GM18517 (cell line): Measurements from ENCODE around the gene TMEM244.
"Not testable (repeated sequence)": the region's sequence is repeated elsewhere in the genome, so short reads cannot be mapped to it uniquely, and the experiment has no call there.

Source experiments
- ATAC-seq: cut with Tn5 transposase; IDR thresholded peaks from one replicate; pipeline ENCODE4 v1.9.1; 2021; ENCODE audit warnings: mild to moderate bottlenecking, moderate library complexity; ENCODE audit not compliant: unreplicated experiment

TMEM244 gene

DNA sequence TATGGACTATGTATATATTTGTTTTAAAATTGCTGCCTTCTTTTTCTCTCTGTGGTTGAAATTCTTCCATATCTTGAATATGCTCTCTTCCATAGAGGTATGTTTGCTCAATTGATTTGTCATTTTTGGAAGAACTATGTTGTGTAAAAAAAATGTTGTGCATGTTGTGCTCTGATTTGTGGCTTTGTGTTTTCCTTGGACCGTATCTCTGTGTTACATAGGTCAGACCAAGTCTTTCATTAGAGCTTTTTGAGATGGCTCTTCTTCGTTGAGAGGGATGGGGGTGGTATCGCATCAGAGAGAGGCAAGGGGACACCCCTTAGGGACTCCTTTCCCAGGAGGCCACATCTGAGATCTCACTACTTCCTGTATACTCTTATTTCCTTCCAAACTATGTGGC, 43.8 kb downstream of the TMEM244 start:
- no peak for ATAC-seq

DNA sequence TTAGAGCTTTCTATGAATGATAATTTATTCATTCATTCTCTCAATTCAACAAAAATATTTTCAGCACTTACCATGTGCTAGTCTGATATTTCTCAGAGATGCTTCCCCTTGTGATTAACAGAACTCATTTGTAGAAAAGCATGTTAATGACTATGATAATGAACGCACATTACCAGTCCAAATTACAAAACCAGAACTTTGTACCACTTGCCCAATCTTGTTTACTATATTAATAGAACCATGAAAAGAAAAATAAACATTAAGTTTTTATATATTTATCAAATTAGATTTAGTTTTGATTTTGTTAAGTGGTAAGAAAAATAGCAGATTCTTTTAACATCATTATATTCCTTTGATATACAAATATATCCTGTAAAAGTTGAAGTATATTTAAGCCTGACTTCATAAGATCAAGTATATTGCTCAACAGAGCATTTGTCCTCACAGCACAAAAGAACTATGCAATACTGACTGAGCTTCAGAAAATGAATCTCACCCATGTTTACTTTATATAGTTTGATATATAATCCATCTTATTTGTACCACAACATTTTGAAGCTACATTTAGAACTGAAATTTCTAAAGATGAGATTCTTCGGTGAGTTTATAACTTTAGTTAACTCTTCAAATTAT, 48.9 kb downstream of the TMEM244 start:
- ATAC-seq = no peak

DNA sequence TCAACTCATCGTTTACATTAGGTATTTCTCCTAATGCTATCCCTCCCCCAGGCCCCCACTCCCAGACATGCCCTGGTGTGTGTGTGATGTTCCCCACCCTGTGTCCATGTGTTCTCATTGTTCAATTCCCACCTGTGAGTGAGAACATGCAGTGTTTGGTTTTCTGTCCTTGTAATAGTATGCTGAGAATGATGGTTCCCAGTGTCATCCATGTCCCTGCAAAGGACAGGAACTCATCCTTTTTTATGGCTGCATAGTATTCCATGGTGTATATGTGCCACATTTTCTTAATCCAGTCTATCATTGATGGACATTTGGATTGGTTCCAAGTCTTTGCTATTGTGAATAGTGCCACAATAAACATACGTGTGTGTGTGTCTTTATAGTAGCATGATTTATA, 54.0 kb downstream of the TMEM244 start:
- ATAC-seq = not testable (repeated sequence)

DNA sequence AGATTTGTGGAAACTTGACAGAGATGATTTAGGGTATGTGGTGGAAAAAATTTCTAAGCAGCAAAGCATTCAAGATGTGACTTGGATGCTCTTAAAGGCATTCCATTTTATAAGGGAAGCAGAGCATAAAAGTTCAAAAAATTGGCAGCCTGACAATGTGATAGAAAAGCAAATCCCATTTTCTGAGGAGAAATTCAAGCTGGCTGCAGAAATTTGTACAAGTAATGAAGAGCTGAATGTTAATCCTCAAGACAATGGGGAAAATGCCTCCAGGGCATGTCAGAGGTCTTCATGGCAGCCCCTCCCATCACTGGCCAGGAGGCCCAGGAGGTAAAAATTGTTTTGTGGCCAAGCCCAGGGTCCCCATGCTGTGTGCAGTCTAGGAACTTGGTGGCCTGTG, 58.2 kb downstream of the TMEM244 start:
- not testable (repeated sequence) for ATAC-seq

DNA sequence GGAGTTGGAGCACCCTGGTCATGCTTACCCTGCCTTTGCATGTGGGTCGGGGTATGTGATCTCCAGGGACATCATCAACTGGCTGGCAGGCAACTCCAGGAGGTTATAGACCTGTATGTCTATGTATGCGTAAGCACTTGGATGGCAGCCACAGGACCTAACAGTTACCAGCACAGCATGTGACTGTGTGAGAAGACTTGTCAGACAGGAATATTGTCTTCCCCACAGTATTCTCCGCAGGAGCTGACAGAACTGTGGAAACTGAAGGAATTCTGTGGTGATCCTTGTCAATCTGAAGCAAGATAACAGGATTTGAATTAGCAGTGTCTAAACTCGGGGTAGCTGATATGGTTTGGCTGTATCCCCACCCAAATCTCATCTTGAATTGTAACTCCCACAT, 59.2 kb downstream of the TMEM244 start:
- no peak for ATAC-seq

DNA sequence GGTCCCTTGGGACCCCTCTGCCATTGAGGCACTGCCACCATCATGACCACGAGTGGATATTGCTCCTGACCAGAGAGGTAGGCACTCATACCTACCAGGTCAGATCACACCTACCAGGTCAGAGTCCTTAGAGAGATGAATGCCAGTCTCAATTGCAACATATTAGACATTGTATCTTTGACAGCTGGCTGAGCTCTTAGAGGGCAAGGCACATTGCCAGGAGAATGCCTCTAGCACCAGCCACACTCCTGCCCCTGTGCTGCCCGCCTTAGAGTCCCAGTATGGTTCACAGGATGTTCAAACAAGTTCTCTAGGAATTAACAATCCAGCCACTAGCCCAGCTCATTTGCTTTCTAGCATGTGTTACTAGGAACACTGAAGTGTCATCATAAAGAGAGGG, 65.9 kb downstream of the TMEM244 start:
- ATAC-seq = no peak

DNA sequence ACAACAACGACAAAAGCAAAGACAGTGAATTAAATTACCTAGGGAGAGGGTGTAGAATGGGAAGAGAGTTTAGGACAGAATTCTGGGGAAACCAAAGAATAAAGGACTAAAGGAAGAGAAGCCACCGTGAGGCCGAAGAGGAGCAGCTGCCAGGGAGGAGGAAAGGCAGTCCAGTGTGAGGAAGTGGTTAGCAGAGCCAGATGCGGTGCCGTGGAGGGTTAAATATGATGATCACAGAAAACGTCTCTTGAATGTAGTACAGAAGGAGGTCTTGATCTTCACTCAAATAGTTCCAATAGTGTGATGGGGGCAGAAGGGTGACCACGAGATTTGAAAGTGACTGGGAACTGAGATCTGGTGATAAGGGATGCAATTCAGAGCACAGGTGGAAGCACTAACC, 67.7 kb downstream of the TMEM244 start:
- ATAC-seq = no peak

DNA sequence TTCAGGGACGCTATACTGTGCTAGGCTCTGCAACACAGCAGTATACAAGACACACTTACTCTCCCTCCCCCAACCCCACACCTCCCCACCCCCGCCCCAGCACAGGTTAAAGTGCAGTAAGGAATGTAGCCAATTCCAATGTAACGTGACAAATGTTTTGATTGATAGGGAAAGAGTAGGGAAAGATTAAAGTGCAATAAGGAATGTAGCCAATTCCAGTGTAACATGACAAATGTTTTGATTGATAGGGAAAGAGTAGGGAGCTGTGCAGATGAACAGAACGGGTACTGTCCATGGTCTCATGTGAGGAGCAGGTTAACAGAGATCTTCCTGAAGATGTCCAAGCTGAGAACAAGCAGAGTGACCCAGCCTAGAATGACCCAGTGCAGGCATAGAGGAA, 69.1 kb downstream of the TMEM244 start:
- ATAC-seq = no peak

DNA sequence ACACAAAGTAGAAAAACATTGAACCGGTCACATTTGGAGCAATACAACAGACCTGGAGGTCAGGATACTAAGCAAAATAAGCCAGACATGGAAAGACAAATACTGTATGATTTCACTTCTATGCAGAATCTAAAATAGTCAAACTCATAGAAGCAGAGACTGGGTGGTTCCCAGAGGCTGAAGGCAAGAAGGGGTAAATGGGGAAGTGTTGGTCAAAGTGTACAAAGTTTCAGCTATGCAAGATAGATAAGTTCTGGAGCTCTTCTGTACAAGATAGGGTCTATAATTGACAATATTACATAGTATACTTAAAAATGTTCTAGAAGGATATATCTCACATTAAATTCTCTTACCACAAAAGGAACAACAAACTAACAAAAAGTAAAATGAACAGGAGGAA, 70.3 kb downstream of the TMEM244 start:
- ATAC-seq = no peak

DNA sequence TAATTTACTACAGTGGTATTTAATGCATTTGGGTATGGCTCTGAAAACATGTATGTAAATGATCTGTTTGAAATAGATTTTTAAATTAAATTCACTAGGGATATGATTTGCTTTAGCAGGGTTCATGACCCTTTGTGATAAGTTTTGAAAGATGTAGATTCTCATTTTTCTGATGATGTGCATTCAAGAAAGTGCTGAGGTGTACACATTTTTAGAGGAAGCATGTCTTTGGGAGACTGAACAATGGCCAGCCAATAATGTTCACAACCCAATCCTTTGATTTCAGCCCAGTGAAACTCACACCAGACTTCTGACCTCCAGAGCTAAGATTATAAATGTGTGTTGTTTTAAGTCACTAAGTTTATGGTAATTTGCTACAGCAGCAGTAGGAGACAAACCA, 71.1 kb downstream of the TMEM244 start:
- no peak for ATAC-seq

DNA sequence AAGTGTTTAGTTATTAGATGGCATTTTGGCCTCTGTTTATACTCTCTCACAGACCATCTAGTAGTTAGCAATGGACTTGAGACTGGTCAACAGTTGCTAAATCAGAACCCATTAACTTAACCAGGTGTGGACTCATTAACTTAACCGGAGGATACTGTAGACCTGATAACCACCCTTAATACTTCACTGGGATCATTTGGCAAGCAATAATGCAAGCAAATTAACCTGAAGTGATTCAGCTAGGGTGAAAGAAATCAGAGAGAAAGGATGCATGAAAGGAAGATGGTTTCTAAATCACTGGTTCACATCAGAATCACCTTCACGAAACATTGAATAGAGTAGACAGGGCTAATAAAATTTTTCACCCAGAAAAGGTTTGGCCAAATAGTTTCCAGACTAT, 73.3 kb downstream of the TMEM244 start:
- no peak for ATAC-seq

DNA sequence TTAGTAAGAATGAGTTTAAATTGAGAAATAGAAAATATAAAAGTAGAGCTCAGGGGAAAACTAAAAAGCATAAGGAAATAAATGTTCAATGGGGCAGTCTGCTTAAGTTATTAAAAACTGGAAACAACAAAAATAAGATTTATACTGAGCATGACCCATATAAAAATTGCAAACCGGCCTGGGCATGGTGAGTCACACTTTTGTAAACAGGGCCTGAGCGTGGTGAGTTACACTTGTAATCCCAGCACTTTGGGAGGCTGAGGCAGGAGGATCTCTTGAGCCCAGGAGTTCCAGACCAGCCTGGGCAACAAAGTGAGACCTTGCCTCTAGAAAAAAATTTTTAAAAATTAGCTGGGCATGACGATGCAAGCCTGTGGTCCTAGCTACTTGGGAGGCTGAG, 74.6 kb downstream of the TMEM244 start:
- no peak for ATAC-seq

DNA sequence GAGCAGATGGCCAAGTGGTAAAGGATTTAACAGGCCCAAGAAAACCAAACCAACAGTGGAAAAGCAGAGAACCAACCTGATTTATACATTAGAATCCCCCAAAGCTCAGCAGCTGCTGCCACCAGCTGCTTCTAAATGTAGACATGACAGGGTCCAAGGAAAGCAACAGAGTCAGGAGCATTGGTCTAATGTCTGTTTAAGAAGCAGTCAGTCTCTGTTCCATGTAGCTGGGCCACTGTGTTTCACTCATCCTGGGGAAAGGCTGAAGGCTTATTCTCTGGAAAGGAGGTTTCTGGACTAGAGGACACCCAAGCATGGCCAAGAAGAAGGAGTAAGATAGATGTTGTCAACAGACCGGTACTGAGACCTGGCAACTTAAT, 75.4 kb downstream of the TMEM244 start:
- ATAC-seq = no peak

DNA sequence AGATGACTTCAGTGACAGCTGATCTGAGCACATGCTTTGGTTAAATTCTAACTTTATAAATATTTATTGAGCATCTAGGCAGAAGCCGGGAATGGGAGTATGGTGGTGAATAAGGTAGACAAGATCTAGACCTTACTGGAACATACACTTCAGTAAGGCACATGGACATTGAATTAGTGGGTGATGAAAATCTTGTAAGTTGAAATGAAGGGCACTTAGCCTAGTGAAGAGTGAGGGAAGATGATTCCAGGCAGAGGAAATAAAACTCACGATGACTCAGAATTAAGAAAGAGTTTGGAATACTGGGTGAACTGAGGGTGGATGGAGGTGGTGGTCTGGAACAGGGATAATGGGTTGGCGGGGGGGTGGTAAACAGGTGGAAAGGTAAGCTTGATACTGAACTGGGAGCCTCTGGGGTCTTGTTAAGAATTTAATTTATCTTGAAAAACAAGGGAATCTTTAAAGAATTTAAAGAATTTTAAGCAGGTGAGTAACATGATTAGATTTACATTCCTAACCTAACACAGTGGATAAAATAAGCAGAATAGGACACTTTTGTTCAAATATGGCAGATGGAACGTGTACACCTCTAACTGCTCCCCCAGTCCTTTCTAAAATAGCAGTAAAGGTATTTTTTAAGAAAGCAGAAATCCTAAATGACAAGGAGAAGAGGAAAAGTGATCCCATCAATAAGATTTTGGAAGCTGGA, 75.9 kb downstream of the TMEM244 start:
- no peak for ATAC-seq
